ENCODE measurements around the gene KIFC3.
A peak's percentile ranks its signal among the peaks of the same experiment; 100 is the strongest.
"Not testable (repeated sequence)": the region's sequence is repeated elsewhere in the genome, so short reads cannot be mapped to it uniquely, and the experiment has no call there.

KIFC3 gene

GRCh38 chr16:57736419-57737351, 65.6 kb downstream of the KIFC3 start:
- DNase-seq (ENCODE audit: low spot score), result peak; percentile 73

- no peak for DNase-seq (ENCODE audit: low spot score)
Observed at GRCh38 chr16:57735755-57736418, 66.4 kb downstream of the KIFC3 start, which contains the start of gene KATNB1. KATNB1 (plus strand) TSS chr16:57735770; CDS start chr16:57737244, 1,474 bp downstream.

GRCh38 chr16:57734925-57735754, 67.2 kb downstream of the KIFC3 start:
- peak; percentile 98 for DNase-seq (ENCODE audit: low spot score)

GRCh38 chr16:57734308-57734924, 67.9 kb downstream of the KIFC3 start:
- DNase-seq (ENCODE audit: low spot score), result no peak

- no peak for DNase-seq (ENCODE audit: low spot score)
Observed at GRCh38 chr16:57732714-57733113, 69.6 kb downstream of the KIFC3 start.

- DNase-seq (ENCODE audit: low spot score), result no peak
Observed at GRCh38 chr16:57732037-57732436, 70.3 kb downstream of the KIFC3 start.

- DNase-seq (ENCODE audit: low spot score), result no peak
Observed at GRCh38 chr16:57730771-57731730, 71.2 kb downstream of the KIFC3 start.

GRCh38 chr16:57729852-57730251, 72.4 kb downstream of the KIFC3 start:
- not testable (repeated sequence) for DNase-seq (ENCODE audit: low spot score)

- no peak for DNase-seq (ENCODE audit: low spot score)
Observed at GRCh38 chr16:57729182-57729484, 73.2 kb downstream of the KIFC3 start.

- no peak for DNase-seq (ENCODE audit: low spot score)
Observed at GRCh38 chr16:57728336-57729181, 73.7 kb downstream of the KIFC3 start.

- no peak for DNase-seq (ENCODE audit: low spot score)
Observed at GRCh38 chr16:57727610-57728009, 74.7 kb downstream of the KIFC3 start.

GRCh38 chr16:57726433-57726947, 75.8 kb downstream of the KIFC3 start:
- no peak for DNase-seq (ENCODE audit: low spot score)

GRCh38 chr16:57725976-57726375, 76.3 kb downstream of the KIFC3 start:
- no peak for DNase-seq (ENCODE audit: low spot score)

- no peak for DNase-seq (ENCODE audit: low spot score)
Observed at GRCh38 chr16:57725554-57725953, 76.7 kb downstream of the KIFC3 start.

- DNase-seq (ENCODE audit: low spot score), result no peak
Observed at GRCh38 chr16:57725151-57725550, 77.1 kb downstream of the KIFC3 start.

- DNase-seq (ENCODE audit: low spot score), result no peak
Observed at GRCh38 chr16:57724531-57724930, 77.8 kb downstream of the KIFC3 start.

- DNase-seq (ENCODE audit: low spot score), result peak; percentile 50
Observed at GRCh38 chr16:57723170-57723569, 79.1 kb downstream of the KIFC3 start.

- DNase-seq (ENCODE audit: low spot score), result no peak
Observed at GRCh38 chr16:57722651-57723050, 79.6 kb downstream of the KIFC3 start.

- no peak for DNase-seq (ENCODE audit: low spot score)
Observed at GRCh38 chr16:57722210-57722499, 80.1 kb downstream of the KIFC3 start.

Measured in HuH-7 (cell line).